ENCODE results near the gene GPC6.

The GPC6 gene

GRCh38 chr13:93289842-93290241 is 63.2 kb downstream of the GPC6 start:
- TF ChIP-seq CTCF (IDR thresholded peaks at IDR 0.05; ENCODE audit: low read depth, low read length): no peak

GRCh38 chr13:93290503-93290902 is 63.9 kb downstream of the GPC6 start:
- TF ChIP-seq CTCF (IDR thresholded peaks at IDR 0.05; ENCODE audit: low read depth, low read length): no peak
- H3K4me3 ChIP-seq (ENCODE audit: low read depth, low read length): no peak overlapping the region

More at GRCh38 chr13:93289842-93290241, 63.2 kb downstream of the GPC6 start:
- H3K4me3 ChIP-seq (ENCODE audit: low read depth, low read length): no peak overlapping the region

GRCh38 chr13:93292366-93292765 is 65.8 kb downstream of the GPC6 start:
- no peak for TF ChIP-seq CTCF (IDR thresholded peaks at IDR 0.05; ENCODE audit: low read depth, low read length)
- H3K4me3 ChIP-seq (ENCODE audit: low read depth, low read length): no peak overlapping the region

- TF ChIP-seq CTCF (IDR thresholded peaks at IDR 0.05; ENCODE audit: low read depth, low read length): no peak
Measured at GRCh38 chr13:93293710-93294109, 67.1 kb downstream of the GPC6 start.

GRCh38 chr13:93296584-93296983 is 70.0 kb downstream of the GPC6 start:
- no peak for TF ChIP-seq CTCF (IDR thresholded peaks at IDR 0.05; ENCODE audit: low read depth, low read length)
- H3K4me3 ChIP-seq (ENCODE audit: low read depth, low read length): no peak overlapping the region

More at GRCh38 chr13:93293710-93294109, 67.1 kb downstream of the GPC6 start:
- no peak overlapping the region for H3K4me3 ChIP-seq (ENCODE audit: low read depth, low read length)

- H3K4me3 ChIP-seq (ENCODE audit: low read depth, low read length): no peak overlapping the region
- no peak for TF ChIP-seq CTCF (IDR thresholded peaks at IDR 0.05; ENCODE audit: low read depth, low read length)
Measured at GRCh38 chr13:93298713-93299112, 72.1 kb downstream of the GPC6 start.

GRCh38 chr13:93304134-93304533 is 77.5 kb downstream of the GPC6 start:
- H3K4me3 ChIP-seq (ENCODE audit: low read depth, low read length): no peak overlapping the region
- TF ChIP-seq CTCF (IDR thresholded peaks at IDR 0.05; ENCODE audit: low read depth, low read length): no peak

Data from WI38 (cell line).